ENCODE measurements around the gene UFD1. TPM values are rescaled to one million over a fixed set of nuclear protein-coding genes. Genes with fewer than 3 reads are reported as not detected.
A peak's percentile ranks its signal among the peaks of the same experiment; 100 is the strongest.

Gene UFD1
- total and polyA plus RNA-seq, 2 of the 4 experiments (the other 2 are of a cell fraction): 149 to 152 TPM

DNA sequence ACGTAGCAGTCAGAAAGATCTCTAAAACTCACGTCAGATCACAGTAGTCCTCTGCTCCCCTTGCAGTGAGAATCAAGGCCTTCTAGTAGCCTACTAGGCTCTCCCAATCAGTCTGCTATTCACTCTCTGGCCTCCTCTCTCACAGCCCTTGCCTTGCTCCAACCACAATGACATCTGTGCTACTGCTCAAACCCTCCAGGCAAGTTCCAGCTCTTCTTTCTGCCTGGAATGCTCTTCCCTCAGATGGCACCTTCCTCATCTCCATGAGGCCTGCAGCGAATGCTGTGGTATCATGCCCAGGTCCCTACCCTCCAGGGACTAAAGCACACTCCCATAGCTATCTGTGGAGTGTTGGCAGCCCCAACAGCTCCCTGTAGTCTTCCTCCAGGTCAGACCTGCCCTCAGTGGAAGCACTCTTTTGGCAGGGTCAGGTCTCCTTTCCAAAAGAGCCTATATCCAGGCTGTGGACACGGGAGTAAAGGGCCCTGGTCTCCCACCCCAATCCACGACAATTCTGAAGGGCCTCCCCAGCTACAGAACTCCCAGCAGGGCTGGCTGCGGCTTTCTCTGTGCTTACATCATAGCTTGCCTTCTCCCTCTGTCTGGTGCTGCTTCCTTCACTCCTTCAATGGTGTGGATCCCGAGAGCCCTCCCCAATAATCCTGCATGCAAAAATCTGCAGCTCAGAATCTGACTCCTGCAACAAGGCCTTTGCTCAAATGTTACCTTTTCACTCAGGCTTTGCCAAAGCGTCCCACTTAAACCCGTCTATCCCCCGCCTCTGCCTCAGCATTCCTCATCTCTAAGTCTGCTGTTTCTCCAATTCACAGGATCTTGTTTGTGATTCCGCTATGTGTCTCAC is 56.3 kb downstream of the UFD1 start:
- Histone ChIP-seq H3K4me1 (ENCODE audit: control insufficient read depth, insufficient read depth, low read length) (peaks cover 5% of the 10 kb centered on the region; the same call in 1 of the 2 replicates), H3K14ac (replicated peaks; ENCODE audit: low read depth, low read length) (no peak overlapping the region), H2AK5ac (ENCODE audit: low read depth, low read length) (no peak overlapping the region), H2BK20ac (ENCODE audit: low read depth, low read length) (no peak overlapping the region), H2AFZ (replicated peaks; ENCODE audit: low read length, poor library complexity) (no peak overlapping the region), H2BK15ac (ENCODE audit: low read depth, low read length) (no peak overlapping the region), H3K4me3 (ENCODE audit: insufficient read depth, low read depth, low read length) (no peak overlapping the region), H3K4ac (ENCODE audit: low read depth, low read length) (0 out of 2 replicates have a peak overlapping the region, but pooled peaks have one; percentile 6), H4K5ac (ENCODE audit: low read depth, low read length) (no peak overlapping the region), H3K18ac (ENCODE audit: low read depth, low read length) (no peak overlapping the region), H3K9me1 (ENCODE audit: insufficient read depth, low read length) (peaks cover 41% of the 10 kb centered on the region), H4K20me1 (ENCODE audit: insufficient read depth, low read length) (peaks cover 75% of the 10 kb centered on the region), H2BK5ac (ENCODE audit: low read depth, low read length, poor library complexity, severe bottlenecking) (no peak overlapping the region), H4K8ac (ENCODE audit: low read depth in 2 of 2, low read length in 2 of 2) (no peak overlapping the region), H4K91ac (ENCODE audit: insufficient read depth, low read depth, low read length) (no peak overlapping the region), H3K56ac (ENCODE audit: extremely low read depth, insufficient read depth, low read length) (no peak overlapping the region), H2AK9ac (replicated peaks; ENCODE audit: low read depth, low read length, poor library complexity) (peak overlapping the region; percentile 73), H3K23ac (ENCODE audit: low read depth, low read length) (peak overlapping the region; percentile 17; the same call in 1 of the 2 replicates), H3K9me3 (ENCODE audit: control insufficient read depth, insufficient read depth, low read length) (no peaks in the 10 kb centered on the region), H3K9ac (ENCODE audit: low read depth, low read length) (no peak overlapping the region), H2BK120ac (ENCODE audit: low read depth, low read length) (no peak overlapping the region), H3K27me3 (ENCODE audit: control insufficient read depth, insufficient read depth, low read length) (no peaks in the 10 kb centered on the region), H3K36me3 (ENCODE audit: control insufficient read depth, insufficient read depth, low read length) (no peaks in the 10 kb centered on the region), H3K79me1 (ENCODE audit: low read depth in 1 of 2, low read length in 2 of 2) (peaks cover 20 to 83% of the 10 kb centered on the region in 2 experiments), H3K4me2 (ENCODE audit: low read depth, low read length) (no peak overlapping the region), H3K27ac (ENCODE audit: insufficient read depth, low read length) (no peak overlapping the region)
- intact Hi-C loops (cut with micrococcal nuclease): loop anchor here (10.0 kb wide), 1 partner anchor 128 kb away; the partner anchor contains the start of gene CLTCL1
- no TSS peak for BruUV-seq (replicated peaks)
- 82% methylated on average over 8 of the region's 11 CpGs; no CpG with 5 or more reads in 1 of the 2 experiments for WGBS, 2 experiments (ENCODE audit: extremely low coverage in 2 of 2, insufficient read length in 1 of 2)
- DNase-seq: no peak
- peak; percentile 12 for ATAC-seq (ENCODE audit: low read depth)
- dilution Hi-C loops (cut with HindIII; ENCODE audit: low sequenced_read_pairs, unreplicated experiment): no loop called here
- POLR2A ChIA-PET (ENCODE audit: unreplicated experiment): no interaction called here
- in situ Hi-C loops (cut with MboI; ENCODE audit: low sequenced_read_pairs): no loop called here
- CTCF ChIA-PET: no interaction called here
- TF ChIP-seq, protein P1, sequence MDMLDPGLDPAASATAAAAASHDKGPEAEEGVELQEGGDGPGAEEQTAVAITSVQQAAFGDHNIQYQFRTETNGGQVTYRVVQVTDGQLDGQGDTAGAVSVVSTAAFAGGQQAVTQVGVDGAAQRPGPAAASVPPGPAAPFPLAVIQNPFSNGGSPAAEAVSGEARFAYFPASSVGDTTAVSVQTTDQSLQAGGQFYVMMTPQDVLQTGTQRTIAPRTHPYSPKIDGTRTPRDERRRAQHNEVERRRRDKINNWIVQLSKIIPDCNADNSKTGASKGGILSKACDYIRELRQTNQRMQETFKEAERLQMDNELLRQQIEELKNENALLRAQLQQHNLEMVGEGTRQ (IDR thresholded peaks at IDR 0.05; ENCODE audit: low read depth, low read length): no peak
- TF ChIP-seq RFX5 (IDR thresholded peaks at IDR 0.05; ENCODE audit: low read depth, low read length) (no peak), SMC3 (IDR thresholded peaks at IDR 0.05; ENCODE audit: low read depth, low read length) (no peak), MAFK (IDR thresholded peaks at IDR 0.05; ENCODE audit: low read depth, low read length) (no peak), RCOR1 (IDR thresholded peaks at IDR 0.05; ENCODE audit: insufficient replicate concordance, low read length) (no peak), FOS (IDR thresholded peaks at IDR 0.05; ENCODE audit: low read depth, low read length) (no peak), CEBPB (IDR thresholded peaks at IDR 0.05; ENCODE audit: low read depth, low read length) (no peak), BHLHE40 (IDR thresholded peaks at IDR 0.05; ENCODE audit: low read depth, low read length) (no peak), MXI1 (IDR thresholded peaks at IDR 0.05; ENCODE audit: borderline replicate concordance, low read depth, low read length) (no peak), CHD1 (IDR thresholded peaks at IDR 0.05; ENCODE audit: low read depth, low read length) (no peak), RAD21 (IDR thresholded peaks at IDR 0.05; ENCODE audit: low read length) (no peak), NFE2L2 (IDR thresholded peaks at IDR 0.05; ENCODE audit: low read depth, low read length) (no peak), POLR2A (IDR thresholded peaks at IDR 0.05; ENCODE audit: low read depth, low read length) (no peak)
- TF ChIP-seq, protein P2, sequence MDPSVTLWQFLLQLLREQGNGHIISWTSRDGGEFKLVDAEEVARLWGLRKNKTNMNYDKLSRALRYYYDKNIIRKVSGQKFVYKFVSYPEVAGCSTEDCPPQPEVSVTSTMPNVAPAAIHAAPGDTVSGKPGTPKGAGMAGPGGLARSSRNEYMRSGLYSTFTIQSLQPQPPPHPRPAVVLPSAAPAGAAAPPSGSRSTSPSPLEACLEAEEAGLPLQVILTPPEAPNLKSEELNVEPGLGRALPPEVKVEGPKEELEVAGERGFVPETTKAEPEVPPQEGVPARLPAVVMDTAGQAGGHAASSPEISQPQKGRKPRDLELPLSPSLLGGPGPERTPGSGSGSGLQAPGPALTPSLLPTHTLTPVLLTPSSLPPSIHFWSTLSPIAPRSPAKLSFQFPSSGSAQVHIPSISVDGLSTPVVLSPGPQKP (IDR thresholded peaks at IDR 0.05; ENCODE audit: borderline replicate concordance, low read depth, low read length): no peak
- TF ChIP-seq, protein P3, sequence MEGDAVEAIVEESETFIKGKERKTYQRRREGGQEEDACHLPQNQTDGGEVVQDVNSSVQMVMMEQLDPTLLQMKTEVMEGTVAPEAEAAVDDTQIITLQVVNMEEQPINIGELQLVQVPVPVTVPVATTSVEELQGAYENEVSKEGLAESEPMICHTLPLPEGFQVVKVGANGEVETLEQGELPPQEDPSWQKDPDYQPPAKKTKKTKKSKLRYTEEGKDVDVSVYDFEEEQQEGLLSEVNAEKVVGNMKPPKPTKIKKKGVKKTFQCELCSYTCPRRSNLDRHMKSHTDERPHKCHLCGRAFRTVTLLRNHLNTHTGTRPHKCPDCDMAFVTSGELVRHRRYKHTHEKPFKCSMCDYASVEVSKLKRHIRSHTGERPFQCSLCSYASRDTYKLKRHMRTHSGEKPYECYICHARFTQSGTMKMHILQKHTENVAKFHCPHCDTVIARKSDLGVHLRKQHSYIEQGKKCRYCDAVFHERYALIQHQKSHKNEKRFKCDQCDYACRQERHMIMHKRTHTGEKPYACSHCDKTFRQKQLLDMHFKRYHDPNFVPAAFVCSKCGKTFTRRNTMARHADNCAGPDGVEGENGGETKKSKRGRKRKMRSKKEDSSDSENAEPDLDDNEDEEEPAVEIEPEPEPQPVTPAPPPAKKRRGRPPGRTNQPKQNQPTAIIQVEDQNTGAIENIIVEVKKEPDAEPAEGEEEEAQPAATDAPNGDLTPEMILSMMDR (conservative IDR thresholded peaks at IDR 0.05; ENCODE audit: low read depth, low read length): no peak
